HG02884 (cell line): ENCODE measurements around the gene AARS1.
"Not testable (repeated sequence)": the region's sequence is repeated elsewhere in the genome, so short reads cannot be mapped to it uniquely, and the experiment has no call there.

ENCODE experiments used
- ATAC-seq: cut with Tn5 transposase; IDR thresholded peaks from one replicate; pipeline ENCODE4 v1.9.1; 2021; ENCODE audit warnings: mild to moderate bottlenecking, moderate library complexity; ENCODE audit not compliant: unreplicated experiment

Gene AARS1

GRCh38 chr16:70226024-70226423 is 63.3 kb downstream of the AARS1 start:
- not testable (repeated sequence) for ATAC-seq

- not testable (repeated sequence) for ATAC-seq
These were observed 63.9 kb downstream of the AARS1 start for GRCh38 chr16:70225430-70225829.

GRCh38 chr16:70224645-70225044 is 64.7 kb downstream of the AARS1 start:
- not testable (repeated sequence) for ATAC-seq

- not testable (repeated sequence) for ATAC-seq
These were observed 65.3 kb downstream of the AARS1 start for GRCh38 chr16:70223971-70224513.

- ATAC-seq = not testable (repeated sequence)
These were observed 66.1 kb downstream of the AARS1 start for GRCh38 chr16:70223216-70223615.

GRCh38 chr16:70222574-70222973 is 66.7 kb downstream of the AARS1 start:
- not testable (repeated sequence) for ATAC-seq

GRCh38 chr16:70218586-70218985 is 70.7 kb downstream of the AARS1 start:
- not testable (repeated sequence) for ATAC-seq

GRCh38 chr16:70206382-70206781 is 82.9 kb downstream of the AARS1 start:
- not testable (repeated sequence) for ATAC-seq

GRCh38 chr16:70204668-70205405 is 84.5 kb downstream of the AARS1 start:
- not testable (repeated sequence) for ATAC-seq

- not testable (repeated sequence) for ATAC-seq
These were observed 85.3 kb downstream of the AARS1 start for GRCh38 chr16:70204010-70204409.

- ATAC-seq = not testable (repeated sequence)
These were observed 85.8 kb downstream of the AARS1 start for GRCh38 chr16:70203508-70203907.
